Activated T-helper 9 cell treated with anti-CD3 and anti-CD28 coated beads, Interleukin-2, amount 50 U/mL, for 16 hours (primary cell): ENCODE measurements around the gene TMEM97.

Experiments
- DNase-seq: peaks from one replicate; pipeline ENCODE4 v3.0.0-alpha.2; 2020; ENCODE audit warnings: low read depth

The TMEM97 gene

GRCh38 chr17:28317099-28317965, 1.7 kb upstream of the TMEM97 start:
- no peak for DNase-seq

GRCh38 chr17:28317966-28318758, 838 bp upstream of the TMEM97 start:
- no peak for DNase-seq

- no peak for DNase-seq
These were observed 567 bp downstream of the TMEM97 start for GRCh38 chr17:28319598-28319935.

DNA sequence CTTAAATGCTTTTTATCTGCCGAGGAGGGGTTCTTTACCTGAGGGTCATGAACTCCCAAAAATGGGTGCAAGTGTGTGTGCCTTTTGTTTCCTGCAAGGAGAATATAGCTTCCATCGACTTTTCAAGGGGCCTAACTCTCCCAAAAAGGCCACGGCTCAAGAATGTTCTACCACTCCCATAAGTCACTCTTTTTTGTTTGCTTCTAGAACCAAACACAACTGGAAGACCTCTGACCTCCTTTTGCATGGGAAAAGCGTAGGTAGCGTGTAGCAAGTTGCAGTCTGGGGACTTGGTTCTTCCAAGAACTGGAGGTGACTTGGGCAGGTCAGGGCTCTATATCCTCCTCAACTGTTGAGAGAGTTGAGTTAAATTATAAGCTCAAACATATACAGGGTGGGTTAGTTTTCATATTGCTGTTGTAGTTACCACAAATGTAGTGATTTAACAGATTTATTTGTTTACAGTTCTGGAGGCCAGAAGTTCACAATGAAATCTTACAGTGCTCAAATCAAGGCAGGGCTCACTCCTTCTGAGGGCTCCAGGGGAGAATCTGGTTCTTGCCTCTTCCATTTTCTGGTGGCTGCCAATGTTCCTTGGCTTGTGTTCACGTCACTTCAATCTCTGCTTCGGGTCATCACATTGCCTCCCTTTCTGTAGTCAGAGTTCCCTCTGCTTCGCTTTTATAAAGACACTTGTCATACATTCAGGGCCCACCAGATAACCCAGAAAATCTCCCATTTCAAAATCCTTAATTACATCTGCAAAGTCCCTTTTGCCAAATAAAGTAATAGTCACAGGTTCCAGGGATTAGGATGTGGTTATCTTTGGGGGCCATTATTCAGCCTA, 1.4 kb downstream of the TMEM97 start:
- no peak for DNase-seq

GRCh38 chr17:28324267-28324745, 5.3 kb downstream of the TMEM97 start:
- no peak for DNase-seq

DNA sequence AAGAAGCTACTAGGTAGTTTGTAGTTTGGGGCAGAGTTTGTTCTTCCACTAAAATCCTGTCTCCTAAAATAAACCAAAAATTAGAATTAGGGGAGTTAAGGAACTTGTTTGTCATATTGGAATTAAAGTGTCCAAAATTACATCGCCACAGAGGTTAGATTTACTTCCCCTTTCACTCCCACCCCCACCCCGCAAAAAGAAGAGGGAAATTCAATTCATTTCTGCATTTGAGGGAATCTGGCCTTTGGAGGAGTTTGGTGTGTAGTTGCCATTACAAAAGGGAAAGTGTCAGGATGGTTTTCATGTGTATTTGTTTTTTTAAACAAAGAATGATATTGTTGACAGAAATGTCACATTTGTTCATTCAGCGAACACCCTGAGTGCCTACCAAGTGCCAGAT, 5.8 kb downstream of the TMEM97 start:
- DNase-seq = no peak

- no peak for DNase-seq
These were observed 6.2 kb downstream of the TMEM97 start for GRCh38 chr17:28325211-28325610.

- no peak for DNase-seq
These were observed 7.1 kb downstream of the TMEM97 start for GRCh38 chr17:28326114-28326513.

GRCh38 chr17:28327031-28327607, 8.1 kb downstream of the TMEM97 start:
- DNase-seq = no peak

- DNase-seq = no peak
These were observed 8.7 kb downstream of the TMEM97 start for GRCh38 chr17:28327709-28328108.

DNA sequence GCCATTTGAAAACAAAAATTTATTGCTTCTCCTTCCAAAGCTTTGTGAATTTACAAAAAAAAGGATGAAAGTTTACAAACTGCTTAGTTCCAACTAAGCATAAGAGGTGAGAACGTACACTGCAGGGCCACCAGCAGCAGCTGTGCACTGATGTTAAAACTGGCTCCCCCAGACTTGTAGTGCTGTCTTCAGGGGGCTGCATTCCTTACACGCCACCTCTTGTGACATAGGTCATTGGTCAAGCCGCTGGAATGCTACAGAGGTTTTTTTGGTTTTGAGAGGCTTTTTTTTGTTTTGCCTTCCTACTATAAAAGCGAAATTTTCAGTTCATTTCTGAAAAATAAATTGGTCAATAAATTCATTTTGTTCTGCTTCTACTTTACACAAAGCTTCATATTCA, 9.3 kb downstream of the TMEM97 start:
- DNase-seq = no peak

GRCh38 chr17:28330671-28331070, 11.7 kb downstream of the TMEM97 start:
- no peak for DNase-seq

- DNase-seq = no peak
These were observed 13.0 kb downstream of the TMEM97 start for GRCh38 chr17:28331891-28332420.

GRCh38 chr17:28333083-28333746, 14.2 kb downstream of the TMEM97 start:
- no peak for DNase-seq

DNA sequence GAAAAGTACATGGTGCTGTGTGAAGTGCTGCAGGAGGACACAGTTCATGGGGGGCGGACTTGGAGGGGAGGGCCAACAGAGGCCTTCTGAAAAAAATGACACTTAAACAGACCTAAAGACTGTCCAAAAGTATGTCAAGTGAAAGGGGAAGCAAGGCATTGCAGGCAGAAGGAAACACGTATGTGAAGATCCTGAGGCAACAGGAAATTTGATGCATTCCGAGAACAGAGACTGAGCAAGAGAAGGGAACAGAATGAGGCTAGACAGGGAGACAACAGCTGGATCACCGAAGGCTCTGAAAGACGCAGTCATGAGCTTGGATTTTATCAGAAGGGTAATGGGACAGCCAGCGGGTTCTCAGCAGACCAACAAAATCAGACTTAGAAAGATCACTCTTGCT, 15.2 kb downstream of the TMEM97 start:
- DNase-seq = no peak

DNA sequence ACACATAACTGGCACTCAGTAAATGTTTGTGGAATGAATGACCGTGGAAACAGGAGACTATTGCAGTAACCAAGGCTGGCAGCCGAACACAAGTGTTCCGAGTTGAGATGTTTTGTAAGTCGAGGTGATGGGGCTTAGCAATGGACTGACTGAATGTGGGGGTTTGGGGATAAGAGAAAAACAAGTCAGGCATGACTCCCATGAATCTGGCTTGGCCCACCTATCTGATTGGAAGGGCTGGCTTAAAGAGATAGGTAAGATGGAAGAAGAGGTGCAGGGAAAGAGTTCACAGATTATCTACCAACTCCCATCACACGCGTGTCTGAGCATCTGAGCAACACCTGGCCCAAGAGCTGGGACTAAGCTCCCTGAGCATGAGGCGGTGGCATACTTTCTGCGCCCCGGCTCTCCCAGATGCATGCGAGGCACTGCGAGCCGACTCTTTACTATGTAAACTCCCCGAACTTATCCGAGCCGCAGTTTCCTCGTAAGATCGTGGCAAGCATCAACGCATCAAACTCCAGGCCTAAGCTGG, 15.7 kb downstream of the TMEM97 start:
- DNase-seq = no peak

DNA sequence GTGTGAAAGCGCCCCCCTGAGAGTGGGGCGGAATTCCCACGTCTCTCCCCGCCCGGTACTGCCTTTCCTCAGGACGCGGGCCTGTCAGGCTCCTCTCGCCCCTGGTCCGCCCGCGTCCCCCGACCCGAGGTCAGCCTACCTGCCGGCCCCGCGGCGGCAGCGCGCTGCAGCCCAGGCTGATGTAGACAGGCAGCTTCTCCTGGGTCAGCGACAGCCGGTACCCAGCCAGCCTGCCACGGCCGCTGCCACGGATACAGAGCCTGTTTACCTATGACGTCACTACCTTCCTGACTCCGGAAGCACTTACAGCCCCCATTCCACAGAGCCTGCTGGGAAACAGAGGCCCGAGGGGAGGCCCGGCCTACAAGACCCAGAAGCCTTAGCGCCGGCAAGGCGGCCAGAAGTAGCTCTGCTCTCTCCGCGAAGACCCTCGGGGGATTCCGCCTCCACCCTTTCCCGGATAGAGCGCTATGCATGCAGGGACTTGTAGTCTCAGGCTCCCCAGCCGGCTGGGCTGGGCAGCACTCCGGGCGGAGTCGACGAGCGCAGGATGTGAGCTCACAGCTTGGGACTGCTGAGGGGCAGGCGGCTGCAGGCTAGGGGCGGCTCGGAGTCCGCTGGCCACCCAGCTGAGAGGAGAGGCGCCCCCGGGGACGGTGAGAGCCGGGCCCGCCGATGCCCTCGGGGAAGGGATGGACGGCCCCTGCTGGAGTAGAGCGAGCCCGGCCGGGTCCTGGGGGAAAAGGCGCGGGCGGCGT, 16.4 kb downstream of the TMEM97 start, which contains the start of the genes IFT20 and TNFAIP1:
Gene IFT20 (minus strand): TSS at position 272 of the 758 bp plus-strand sequence. CDS start 3,487 bp downstream, outside the sequence.
Gene TNFAIP1 (plus strand): TSS at position 561 of the 758 bp plus-strand sequence. CDS start 3,761 bp downstream, outside the sequence.
- peak; percentile 97 for DNase-seq

- peak; percentile 12 for DNase-seq
These were observed 17.2 kb downstream of the TMEM97 start for GRCh38 chr17:28335959-28336871.
